Right renal cortex interstitium (tissue), 3 donors: ENCODE measurements around the gene ANAPC13. TPM values are rescaled to one million over a fixed set of nuclear protein-coding genes. Genes with fewer than 3 reads are reported as not detected.

Source experiments
- DNase-seq, 3 donors: peaks; one replicate each; pipeline ENCODE4 v3.0.0-alpha.2; 2013; ENCODE audit warnings: low read depth in 3 of 3, low spot score in 2 of 3
- polyA plus RNA-seq, 3 donors: library from polyadenylated mRNA; unstranded; fragments of 120-200 nt; gene quantifications; one replicate each; pipeline ENCODE4 v1.2.1, GENCODE V29; 2013; ENCODE audit not compliant: insufficient read length in 3 of 3

ANAPC13 gene, protein sequence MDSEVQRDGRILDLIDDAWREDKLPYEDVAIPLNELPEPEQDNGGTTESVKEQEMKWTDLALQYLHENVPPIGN
- polyA plus RNA-seq = 100 to 1,000 TPM; 152 to 161 (median 160) TPM

GRCh38 chr3:134485718-134486576 is at the start of gene ANAPC13, which contains the start of gene CEP63:
ANAPC13 (minus strand) TSS chr3:134485985; CDS start chr3:134482904, 3,081 bp downstream.
CEP63 (plus strand) TSS chr3:134486057; CDS start chr3:134495321, 9,264 bp downstream.
- DNase-seq = peak; percentile 96 to 98 (median 98)

GRCh38 chr3:134535186-134535970 is 49.6 kb upstream of the ANAPC13 start:
- no peak for DNase-seq

- DNase-seq = no peak
These were observed 47.7 kb upstream of the ANAPC13 start for GRCh38 chr3:134533493-134533892.

DNA sequence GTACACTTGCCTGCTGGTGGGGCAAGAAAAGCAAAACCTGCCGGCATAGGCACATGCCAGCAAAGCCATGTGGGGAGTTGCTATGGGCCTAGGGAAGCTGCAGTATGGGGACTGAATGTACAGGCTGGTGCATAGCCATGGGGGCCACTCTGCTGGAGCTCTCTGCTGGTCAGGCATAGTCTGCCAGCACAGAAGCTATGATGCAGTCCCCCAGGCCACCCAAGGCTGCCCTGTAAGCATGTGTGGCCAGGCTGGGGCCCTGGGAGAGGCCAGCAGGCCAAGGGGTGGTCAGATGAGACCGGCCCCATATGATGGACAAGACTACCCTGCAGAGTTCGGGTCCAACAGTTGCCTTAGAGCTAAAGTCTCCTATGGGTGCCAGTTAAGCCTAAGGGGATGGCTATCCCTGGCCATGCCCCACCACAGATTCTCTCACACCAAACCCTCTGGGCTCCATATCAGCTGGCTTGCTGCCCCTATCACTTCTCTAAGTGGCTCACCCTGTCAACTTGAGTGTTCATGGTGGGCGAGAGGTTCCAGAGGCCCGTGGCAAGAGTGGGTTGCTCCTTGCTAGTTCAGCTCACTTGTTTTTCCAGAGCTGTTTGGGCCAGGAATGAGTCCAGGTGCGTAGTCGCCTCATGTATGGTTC is 41.9 kb upstream of the ANAPC13 start:
- DNase-seq = no peak

DNA sequence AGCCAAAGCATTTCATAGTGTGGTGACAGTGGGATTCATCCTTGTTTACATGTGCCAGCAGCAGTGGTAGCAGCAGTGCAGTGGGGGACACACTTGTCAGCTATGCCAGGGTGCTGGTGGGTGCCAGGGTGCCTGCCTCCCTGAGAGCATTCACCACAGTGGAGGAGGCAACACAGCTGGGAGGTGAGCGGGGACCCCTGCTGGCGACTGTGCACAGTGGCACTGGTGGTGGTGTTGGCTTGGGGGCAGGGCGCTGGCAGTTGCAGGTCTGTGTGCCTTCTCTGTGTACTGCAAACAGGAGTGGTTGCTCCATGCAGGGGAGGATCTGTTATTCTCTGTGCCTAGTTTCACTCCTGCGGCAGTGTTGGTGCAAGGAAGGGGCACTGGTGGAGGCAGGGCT is 41.3 kb upstream of the ANAPC13 start:
- DNase-seq = no peak

GRCh38 chr3:134526319-134526718 is 40.5 kb upstream of the ANAPC13 start:
- DNase-seq = no peak

DNA sequence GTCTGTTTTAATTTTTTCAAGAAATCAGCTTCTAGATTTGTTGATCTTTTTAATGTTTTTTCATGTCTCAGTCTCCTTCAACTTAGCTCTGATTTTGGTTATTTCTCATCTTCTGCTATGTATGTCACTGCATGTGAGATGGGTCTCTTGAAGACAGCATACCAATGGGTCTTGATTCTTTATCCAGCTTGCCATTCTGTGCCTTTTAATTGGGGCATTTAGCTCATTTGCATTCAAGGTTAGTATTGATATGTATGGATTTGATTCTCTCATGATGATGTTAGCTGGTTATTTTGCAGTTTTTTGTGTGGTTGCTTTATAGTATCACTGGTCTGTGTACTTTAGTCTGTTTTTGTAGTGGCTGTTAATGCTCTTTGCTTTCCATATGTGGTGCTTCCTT is 39.5 kb upstream of the ANAPC13 start:
- no peak for DNase-seq

DNA sequence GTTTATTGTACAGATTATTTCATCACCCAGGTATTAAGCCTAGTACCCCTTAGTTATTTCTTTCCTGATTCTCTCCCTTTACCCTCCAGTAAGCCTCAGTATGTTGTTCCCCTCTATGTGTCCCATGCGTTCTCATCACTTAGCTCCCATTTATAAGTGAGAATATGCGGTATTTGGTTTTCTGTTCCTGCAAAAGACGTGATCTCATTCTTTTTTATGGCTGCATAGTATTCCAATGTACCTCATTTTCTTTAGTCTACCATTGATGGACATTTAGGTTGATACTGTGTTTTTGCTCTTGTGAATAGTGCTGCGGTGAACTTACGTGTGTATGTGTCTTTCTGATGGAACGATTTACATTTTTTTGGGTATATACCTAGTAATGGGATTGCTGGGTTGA is 36.8 kb upstream of the ANAPC13 start:
- DNase-seq = no peak

GRCh38 chr3:134517791-134518190 is 32.0 kb upstream of the ANAPC13 start:
- DNase-seq = no peak

GRCh38 chr3:134516905-134517304 is 31.1 kb upstream of the ANAPC13 start:
- DNase-seq = no peak

GRCh38 chr3:134511500-134511899 is 25.7 kb upstream of the ANAPC13 start:
- DNase-seq = no peak

DNA sequence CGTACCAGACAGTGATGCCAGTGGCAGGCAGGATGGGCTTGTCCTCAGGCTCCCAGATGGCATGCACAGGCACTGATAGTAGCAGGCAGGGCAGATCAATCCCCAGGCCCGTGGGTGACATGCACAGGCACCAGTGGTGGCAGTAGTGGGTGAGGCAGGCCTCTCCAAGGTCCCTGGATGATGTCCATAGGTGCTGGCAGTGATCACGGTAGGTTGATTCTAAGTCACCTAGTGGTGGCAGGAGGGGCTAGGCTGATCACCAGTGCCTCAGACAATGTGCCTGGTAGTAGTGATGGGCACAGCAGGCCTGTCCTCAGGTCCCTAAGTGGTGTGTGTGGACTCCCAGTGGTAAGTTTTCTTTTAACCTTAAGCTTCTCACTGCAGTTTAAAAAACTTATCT is 19.7 kb upstream of the ANAPC13 start:
- no peak for DNase-seq

DNA sequence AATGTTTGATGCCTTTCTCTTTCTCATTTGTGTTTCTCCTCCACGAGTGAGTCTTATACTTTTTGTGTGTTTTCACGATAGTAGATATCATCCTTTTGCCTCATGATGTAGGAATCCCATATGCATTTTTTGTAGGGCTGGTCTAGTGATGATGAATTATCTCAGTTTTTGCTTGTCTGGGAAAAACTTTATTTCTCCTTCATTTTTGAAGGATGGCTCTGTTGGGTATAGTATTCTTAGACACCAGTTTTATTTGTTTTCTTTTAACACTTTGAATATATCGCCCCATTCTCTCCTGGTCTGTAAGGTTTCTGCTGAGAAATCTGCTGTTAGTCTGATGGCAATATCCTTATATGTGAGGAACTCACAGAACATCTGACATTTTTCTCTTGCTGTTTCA is 18.3 kb upstream of the ANAPC13 start:
- DNase-seq = no peak

GRCh38 chr3:134503266-134503665 is 17.5 kb upstream of the ANAPC13 start:
- DNase-seq = no peak

DNA sequence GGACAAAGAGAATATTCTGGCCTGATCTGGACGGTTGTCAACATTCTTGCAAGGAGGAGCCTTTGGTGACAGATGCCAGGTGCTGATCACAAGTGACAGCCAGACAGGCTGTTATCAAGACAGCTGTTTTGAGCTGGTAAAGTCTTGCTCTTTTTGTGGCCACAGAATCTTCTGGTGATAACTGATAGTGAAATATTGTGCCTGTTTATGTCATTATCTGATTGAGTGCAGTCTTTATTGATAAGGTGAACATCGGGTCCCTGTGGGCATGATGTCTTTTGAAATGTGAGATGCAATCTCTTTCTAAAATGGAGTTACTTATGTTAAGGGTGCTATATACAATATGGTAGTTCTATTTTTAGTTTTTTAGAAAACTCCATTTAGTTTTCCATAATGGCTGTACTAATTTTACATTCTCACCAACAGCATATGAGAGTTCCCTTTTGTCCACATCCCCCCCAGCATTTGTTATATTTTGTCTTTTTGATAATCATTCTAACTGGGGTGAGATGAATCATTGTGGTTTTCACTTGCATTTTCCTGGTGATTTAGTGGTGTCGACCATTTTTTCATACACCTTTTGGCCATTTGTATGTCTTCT is 10.8 kb upstream of the ANAPC13 start:
- no peak for DNase-seq

GRCh38 chr3:134495980-134496379 is 10.2 kb upstream of the ANAPC13 start:
- no peak for DNase-seq

DNA sequence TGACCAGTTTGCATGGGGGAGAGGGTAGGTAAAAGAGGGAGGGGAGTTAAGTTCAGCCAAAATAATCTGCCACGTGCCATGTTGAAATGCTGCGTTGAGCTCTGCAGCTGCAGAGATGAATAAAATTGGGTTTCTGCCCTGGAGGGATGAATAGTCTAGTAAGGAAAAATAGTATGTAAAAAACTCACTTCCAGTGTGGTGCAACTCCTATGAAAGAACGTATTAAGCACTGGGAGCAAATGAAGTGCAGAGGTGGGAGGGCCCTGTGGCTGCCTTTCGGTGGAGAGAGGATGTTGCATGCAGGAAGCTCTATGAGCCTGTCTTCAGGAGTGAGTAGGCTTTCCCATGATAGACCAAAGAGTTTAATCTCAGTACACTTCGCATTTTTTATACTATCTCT is 8.7 kb upstream of the ANAPC13 start:
- DNase-seq = no peak

DNA sequence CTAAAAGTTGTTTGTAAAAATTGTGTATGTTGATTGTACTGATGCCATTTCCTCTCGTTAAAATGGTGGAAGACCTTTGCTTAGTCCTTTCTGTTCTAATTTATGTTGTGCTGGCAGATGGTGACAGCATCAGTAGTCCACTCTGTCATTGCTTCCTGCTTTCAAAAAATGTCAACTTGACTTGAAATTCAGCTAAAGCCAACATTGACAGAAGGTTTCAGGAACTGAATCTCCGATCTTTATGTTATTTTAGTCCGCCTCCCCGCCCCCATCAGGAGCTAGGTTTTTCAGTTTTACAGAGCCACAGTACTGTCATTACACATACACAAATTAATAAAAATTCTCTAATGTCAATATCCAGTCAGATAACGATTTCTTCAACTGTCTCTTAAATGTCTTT is 1.6 kb upstream of the ANAPC13 start:
- DNase-seq = no peak

DNA sequence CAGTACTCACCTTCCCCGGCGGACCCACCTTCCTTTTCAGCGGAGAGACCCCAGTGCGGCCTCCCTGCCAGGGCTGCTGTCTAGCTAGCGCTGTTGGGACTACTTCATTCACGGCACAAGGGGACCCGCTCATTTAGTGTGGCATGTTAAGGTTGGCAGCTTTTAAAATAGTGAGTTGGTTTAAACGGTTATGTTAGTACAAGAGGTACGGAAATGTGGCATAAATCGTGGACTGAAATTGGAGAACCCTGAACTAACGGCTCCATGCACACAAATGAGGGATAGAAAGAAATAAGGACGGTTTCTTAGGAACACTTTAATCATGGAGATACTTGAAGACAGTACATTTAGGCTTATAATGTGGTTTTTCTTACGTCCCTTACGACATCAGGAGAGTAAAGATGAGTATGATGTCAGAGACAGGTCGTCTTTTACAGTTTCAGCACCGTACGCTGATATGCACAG is 824 bp upstream of the ANAPC13 start:
- DNase-seq = peak in 1 of 3 donors; percentile 29

GRCh38 chr3:134485075-134485717 is 589 bp downstream of the ANAPC13 start:
- DNase-seq = peak in 1 of 3 donors; percentile 39
